Measurements from ENCODE around the gene TYW1.
"Not testable (repeated sequence)": the region's sequence is repeated elsewhere in the genome, so short reads cannot be mapped to it uniquely, and the experiment has no call there.

Gene TYW1

DNA sequence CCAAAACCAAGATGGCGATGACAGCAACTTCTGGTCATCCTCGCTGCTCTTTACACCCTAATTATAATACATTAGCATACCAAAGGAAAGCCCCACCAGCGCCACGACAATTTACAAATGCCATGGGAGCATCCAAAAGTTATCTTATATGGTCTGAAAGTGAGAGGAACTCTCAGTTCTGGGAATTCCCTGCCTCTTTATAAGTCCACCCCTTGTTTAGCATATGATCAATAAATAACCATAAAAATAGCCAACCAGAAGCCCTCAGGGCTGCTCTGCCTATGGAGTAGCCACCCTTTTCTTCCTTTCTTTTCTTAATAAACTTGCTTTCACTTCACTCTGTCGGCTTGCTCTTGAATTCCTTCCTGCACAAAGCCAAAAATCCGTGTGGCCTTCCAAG is 262.7 kb downstream of the TYW1 start:
- not testable (repeated sequence) for FAIRE-seq

DNA sequence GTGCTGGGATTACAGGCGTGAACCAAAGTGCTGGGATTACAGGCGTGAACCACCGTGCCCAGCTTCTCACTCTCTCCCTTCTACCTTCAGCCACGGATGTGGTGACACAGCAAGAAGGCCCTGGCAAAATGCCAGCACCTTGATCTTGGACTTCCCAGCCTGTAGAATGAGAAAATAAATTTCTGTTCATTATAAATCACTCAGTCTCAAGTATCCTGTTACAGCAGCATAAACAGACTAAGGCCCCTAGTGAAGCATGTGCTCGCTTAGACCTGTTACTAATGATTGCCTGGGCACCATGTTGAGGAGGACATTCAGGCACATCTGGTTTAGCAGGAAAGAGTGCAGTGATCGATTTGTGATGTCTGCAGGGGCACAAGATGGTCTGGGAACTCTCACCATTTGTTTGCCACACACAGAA is 263.5 kb downstream of the TYW1 start:
- FAIRE-seq: not testable (repeated sequence)

GRCh38 chr7:67264000-67264399 is 267.4 kb downstream of the TYW1 start:
- FAIRE-seq: not testable (repeated sequence)

DNA sequence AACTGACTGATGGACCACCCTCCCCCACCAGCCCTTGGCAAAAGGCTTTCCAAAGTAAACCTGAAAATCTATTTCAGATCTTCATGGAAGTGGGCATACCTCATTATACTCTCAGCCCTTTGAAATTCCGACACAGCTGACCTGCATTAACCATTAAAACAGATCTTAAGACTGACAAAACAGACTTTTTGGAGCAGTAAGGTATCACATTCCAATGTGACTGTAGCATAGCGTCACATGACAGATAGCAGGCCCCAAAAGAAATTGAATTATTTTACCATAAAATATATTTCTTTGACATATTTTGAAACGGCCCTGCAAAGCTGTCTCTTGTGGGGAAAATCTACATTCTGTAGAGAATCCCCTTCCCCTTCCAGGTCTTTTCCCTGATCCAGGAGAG is 269.4 kb downstream of the TYW1 start:
- FAIRE-seq: not testable (repeated sequence)

- FAIRE-seq: no peak
Observed at GRCh38 chr7:67267914-67268313, 271.3 kb downstream of the TYW1 start.

GRCh38 chr7:67269916-67270315 is 273.3 kb downstream of the TYW1 start:
- FAIRE-seq: not testable (repeated sequence)

Data from endometrium (tissue), 2 donors.